Loucy (cell line): Measurements from ENCODE around the gene COA6.

ENCODE experiments used
- CTCF ChIP-seq: fragments of 200-600 bp; sonication (generic); conservative IDR thresholded peaks from 2 replicates; pipeline ENCODE4 v1.5.1; 2014; ENCODE audit warnings: mild to moderate bottlenecking, antibody characterized with exemption, low read length
- EZH2phosphoT487 ChIP-seq: fragments of 200-600 bp; IDR thresholded peaks from 2 replicates; pipeline ENCODE4 v1.6.1; 2018; ENCODE audit warnings: antibody characterized with exemption, mild to moderate bottlenecking, moderate library complexity, borderline replicate concordance

- TF ChIP-seq CTCF (peak; percentile 88), EZH2phosphoT487 (no peak)
These were observed 46.5 kb upstream of the COA6 start for GRCh38 chr1:234326497-234327366.
